Measurements from ENCODE around the gene GSTM1.

GSTM1 gene

DNA sequence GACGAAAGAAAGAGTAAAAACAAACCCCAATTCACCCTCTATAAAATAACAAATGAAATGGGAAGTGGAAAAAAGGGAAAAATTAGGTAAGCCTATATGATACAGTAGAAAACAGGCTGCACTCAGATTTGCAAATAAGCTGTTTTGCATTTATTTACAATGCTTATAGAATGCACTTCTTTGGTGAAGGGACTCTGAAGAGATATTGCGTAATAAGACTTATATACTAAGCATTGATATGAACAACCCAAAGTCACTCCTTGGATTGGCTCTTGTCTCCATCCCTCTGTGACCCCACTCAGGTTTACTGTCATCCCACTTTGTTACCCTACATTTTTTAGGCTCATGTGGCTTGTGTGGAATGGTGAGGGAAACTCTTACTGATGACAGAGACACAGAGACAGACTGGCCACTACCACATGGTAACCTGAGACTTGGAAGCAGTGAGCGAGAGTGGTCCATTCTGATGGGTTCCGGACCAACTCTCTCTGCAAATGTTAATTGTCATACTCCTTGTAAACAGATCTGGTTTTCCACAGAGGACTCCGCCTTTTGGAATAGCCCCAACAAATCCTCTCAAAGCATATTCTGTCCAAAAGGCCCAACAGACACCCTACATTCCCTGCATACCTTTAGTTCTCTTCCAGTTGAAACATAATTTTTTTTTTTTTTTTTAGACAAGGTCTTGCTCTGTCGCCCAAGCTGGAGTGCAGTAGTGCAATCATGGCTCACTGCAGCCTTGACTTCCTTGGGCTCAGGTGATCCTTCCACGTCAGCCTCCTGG is 35.5 kb downstream of the GSTM1 start:
- peak; percentile 53; the same call in 2 of the 3 replicates for ATAC-seq
- no peak for TF ChIP-seq ZC3H10 (CRISPR knock-in tag; IDR thresholded peaks at IDR 0.05)
- no peak for TF ChIP-seq TSHZ2 (CRISPR knock-in tag; IDR thresholded peaks at IDR 0.05)

- TF ChIP-seq TOX (CRISPR knock-in tag; IDR thresholded peaks at IDR 0.05; ENCODE audit: borderline replicate concordance) (no peak), ZNF8 (CRISPR knock-in tag; IDR thresholded peaks at IDR 0.05) (no peak), CREB5 (CRISPR knock-in tag; IDR thresholded peaks at IDR 0.05; ENCODE audit: low read depth) (no peak), ESRRG (CRISPR knock-in tag; IDR thresholded peaks at IDR 0.05) (no peak), TCF4 (CRISPR knock-in tag; IDR thresholded peaks at IDR 0.05; ENCODE audit: borderline replicate concordance) (no peak), ZFP30 (CRISPR knock-in tag; IDR thresholded peaks at IDR 0.05) (no peak), PATZ1 (CRISPR knock-in tag; IDR thresholded peaks at IDR 0.05; ENCODE audit: borderline replicate concordance) (no peak), POU6F1 (CRISPR knock-in tag; IDR thresholded peaks at IDR 0.05; ENCODE audit: borderline replicate concordance, low read depth) (no peak), ZNF565 (CRISPR knock-in tag; conservative IDR thresholded peaks at IDR 0.05; ENCODE audit: low read depth) (no peak), RARB (CRISPR knock-in tag; IDR thresholded peaks at IDR 0.05) (no peak), TSHZ2 (CRISPR knock-in tag; IDR thresholded peaks at IDR 0.05) (no peak), OSR1 (CRISPR knock-in tag; IDR thresholded peaks at IDR 0.05) (no peak), SNAI2 (CRISPR knock-in tag; IDR thresholded peaks at IDR 0.05) (no peak)
- TF ChIP-seq, protein P1, sequence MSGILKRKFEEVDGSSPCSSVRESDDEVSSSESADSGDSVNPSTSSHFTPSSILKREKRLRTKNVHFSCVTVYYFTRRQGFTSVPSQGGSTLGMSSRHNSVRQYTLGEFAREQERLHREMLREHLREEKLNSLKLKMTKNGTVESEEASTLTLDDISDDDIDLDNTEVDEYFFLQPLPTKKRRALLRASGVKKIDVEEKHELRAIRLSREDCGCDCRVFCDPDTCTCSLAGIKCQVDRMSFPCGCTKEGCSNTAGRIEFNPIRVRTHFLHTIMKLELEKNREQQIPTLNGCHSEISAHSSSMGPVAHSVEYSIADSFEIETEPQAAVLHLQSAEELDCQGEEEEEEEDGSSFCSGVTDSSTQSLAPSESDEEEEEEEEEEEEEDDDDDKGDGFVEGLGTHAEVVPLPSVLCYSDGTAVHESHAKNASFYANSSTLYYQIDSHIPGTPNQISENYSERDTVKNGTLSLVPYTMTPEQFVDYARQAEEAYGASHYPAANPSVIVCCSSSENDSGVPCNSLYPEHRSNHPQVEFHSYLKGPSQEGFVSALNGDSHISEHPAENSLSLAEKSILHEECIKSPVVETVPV (CRISPR knock-in tag; IDR thresholded peaks at IDR 0.05), result no peak
Measured at GRCh38 chr1:109724933-109725332, 37.3 kb downstream of the GSTM1 start.

GRCh38 chr1:109725510-109725909 is 37.9 kb downstream of the GSTM1 start:
- ATAC-seq, result no peak
- TF ChIP-seq TSHZ2 (CRISPR knock-in tag; IDR thresholded peaks at IDR 0.05) (no peak), PATZ1 (CRISPR knock-in tag; IDR thresholded peaks at IDR 0.05; ENCODE audit: borderline replicate concordance) (no peak), ZNF70 (CRISPR knock-in tag; IDR thresholded peaks at IDR 0.05) (no peak), ZNF8 (CRISPR knock-in tag; IDR thresholded peaks at IDR 0.05) (no peak), SNAI2 (CRISPR knock-in tag; IDR thresholded peaks at IDR 0.05) (no peak), ARNTL (CRISPR knock-in tag; IDR thresholded peaks at IDR 0.05; ENCODE audit: borderline replicate concordance, low read depth) (no peak)

More at GRCh38 chr1:109724933-109725332, 37.3 kb downstream of the GSTM1 start:
- no peak for ATAC-seq

All from SK-N-SH treated with all-trans-retinoic acid at 6 μM for 48 hours (cell line).